Colon (tissue), 2 donors: ENCODE results near the gene ZNF93.
"Not testable (repeated sequence)": the region's sequence is repeated elsewhere in the genome, so short reads cannot be mapped to it uniquely, and the experiment has no call there.

ENCODE experiments used
- FAIRE-seq: peaks from 2 replicates; lab custom pipeline; 2012; peaks lifted over from hg19 to GRCh38; lab: Jason Lieb, UNC
- donor health status: control.
- donor health status: control.

The ZNF93 gene

GRCh38 chr19:19938449-19938848 is 37.7 kb downstream of the ZNF93 start:
- no peak for FAIRE-seq

GRCh38 chr19:19943848-19944582 is 43.3 kb downstream of the ZNF93 start:
- no peak for FAIRE-seq

- no peak for FAIRE-seq
Observed at GRCh38 chr19:19944583-19944880, 43.8 kb downstream of the ZNF93 start.

- no peak for FAIRE-seq
Observed at GRCh38 chr19:19946226-19946625, 45.5 kb downstream of the ZNF93 start.

GRCh38 chr19:19948800-19949199 is 48.1 kb downstream of the ZNF93 start:
- no peak for FAIRE-seq

- no peak for FAIRE-seq
Observed at GRCh38 chr19:19955208-19955607, 54.5 kb downstream of the ZNF93 start.

- no peak for FAIRE-seq
Observed at GRCh38 chr19:19956434-19957075, 55.8 kb downstream of the ZNF93 start.

- FAIRE-seq = not testable (repeated sequence)
Observed at GRCh38 chr19:19957766-19958165, 57.0 kb downstream of the ZNF93 start.

GRCh38 chr19:19959151-19959799 is 58.5 kb downstream of the ZNF93 start:
- not testable (repeated sequence) for FAIRE-seq

GRCh38 chr19:19964416-19964815 is 63.7 kb downstream of the ZNF93 start:
- no peak for FAIRE-seq

GRCh38 chr19:19966126-19966525 is 65.4 kb downstream of the ZNF93 start:
- FAIRE-seq = not testable (repeated sequence)

- FAIRE-seq = no peak
Observed at GRCh38 chr19:19966862-19967261, 66.1 kb downstream of the ZNF93 start.
